GM21786 (cell line): ENCODE results near the gene APC.
"Not testable (repeated sequence)": the region's sequence is repeated elsewhere in the genome, so short reads cannot be mapped to it uniquely, and the experiment has no call there.

Source experiments
- ATAC-seq: cut with Tn5 transposase; IDR thresholded peaks from one replicate; pipeline ENCODE4 v1.9.1; 2021; ENCODE audit not compliant: unreplicated experiment

Gene APC

DNA sequence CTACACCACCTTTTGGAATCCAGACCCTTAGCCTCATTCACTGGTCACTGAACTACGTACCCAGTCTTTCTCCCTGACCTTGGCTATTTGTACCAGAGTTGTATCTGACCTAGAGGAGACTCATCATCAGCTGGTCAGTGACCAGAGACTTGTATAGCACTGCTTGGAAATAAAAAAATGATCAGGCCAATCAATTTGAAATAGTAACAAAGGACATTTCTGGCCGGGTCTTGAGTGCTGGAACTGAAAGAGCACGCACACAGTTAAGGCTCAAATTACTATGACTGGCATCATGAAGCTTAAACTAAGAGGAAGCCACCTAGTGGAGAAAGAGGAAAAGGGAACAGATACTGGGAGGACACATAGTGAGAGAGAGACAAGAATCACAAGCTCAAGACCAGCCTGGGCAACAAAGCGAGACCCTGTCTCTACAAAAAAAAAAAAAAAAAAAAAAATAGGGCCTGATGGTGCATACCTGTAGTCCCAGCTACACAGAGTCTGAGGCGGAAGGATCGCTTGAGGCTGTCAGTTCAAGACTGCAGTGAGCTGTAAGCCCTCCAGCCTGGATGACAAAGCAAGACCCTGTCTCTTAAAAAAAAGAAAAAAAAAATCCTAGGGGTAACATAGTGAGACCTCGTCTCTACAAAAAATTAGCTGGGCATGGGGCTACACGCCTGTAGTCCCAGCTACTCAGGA is 110.6 kb downstream of the APC start:
- peak; percentile 99 for ATAC-seq

DNA sequence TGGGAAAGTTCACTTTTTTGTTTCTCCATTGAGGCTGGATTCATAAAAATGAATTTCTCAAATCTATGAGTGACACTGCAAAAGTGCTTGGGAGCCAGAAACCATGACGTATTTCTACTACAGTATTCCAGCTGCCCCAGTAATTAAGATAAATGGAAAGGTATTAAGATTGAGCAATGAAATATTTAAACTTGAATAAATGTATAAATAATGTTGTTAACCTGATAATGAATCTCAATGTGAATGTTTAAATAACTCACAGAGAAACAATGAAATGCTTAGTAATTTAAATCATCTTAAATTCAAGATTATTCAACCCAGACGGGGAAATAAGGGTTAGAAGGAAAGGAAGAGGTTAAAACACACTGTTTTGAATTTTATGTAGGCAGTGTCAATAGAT is 112.2 kb downstream of the APC start:
- no peak for ATAC-seq

DNA sequence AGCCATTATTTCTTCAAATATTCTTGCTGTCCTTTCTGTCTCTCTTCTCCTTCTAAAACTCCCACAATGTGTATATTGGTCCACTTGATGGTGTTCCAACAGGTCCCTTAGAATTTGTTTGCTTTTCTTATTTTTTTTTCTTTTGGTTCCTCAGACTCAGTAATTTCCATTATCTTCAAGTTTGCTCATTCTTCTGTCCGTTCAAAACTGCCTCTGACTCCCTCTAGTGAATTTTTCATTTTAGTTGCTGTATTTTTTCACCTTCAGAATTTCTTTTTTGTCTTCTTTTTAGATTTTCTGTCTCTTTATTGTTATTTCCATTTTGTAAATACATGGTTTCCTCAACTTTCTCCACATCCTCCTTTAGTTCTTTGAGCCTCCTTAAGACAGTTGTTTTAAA is 117.0 kb downstream of the APC start:
- ATAC-seq = no peak

DNA sequence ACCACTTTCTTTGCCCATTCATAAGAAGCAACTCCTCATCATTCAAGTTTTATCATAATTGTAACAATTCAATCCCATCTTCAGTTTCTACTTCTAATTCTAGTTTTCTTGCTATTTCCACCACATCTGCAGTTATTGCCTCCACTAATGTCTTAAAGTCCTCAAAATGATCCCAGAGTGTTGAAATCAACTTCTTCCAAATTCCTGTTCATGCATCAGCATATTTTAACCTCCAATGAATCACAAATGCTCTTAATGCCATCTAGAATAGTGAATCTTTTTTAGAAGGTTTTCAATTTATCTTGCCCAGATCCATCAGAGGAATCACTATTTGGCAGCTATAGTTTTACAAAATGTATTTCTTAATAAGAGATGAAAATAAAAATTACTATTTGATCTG is 120.2 kb downstream of the APC start:
- ATAC-seq = no peak

DNA sequence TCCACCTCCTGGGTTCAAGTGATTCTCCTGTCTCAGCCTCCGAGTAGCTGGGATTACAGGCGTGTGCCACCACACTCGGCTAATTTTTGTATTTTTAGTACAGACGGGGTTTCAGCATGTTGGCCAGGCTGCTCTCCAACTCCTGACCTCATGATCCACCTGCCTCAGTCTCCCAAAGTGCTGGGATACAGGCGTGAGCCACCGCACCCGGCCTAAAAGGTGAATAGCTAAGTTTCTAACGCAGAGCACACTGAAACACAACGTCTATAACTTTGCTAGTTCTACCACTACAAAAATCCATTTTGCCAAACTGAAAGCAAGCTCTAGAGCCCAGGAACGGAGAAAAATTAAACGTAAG is 122.9 kb downstream of the APC start:
- ATAC-seq = not testable (repeated sequence)

DNA sequence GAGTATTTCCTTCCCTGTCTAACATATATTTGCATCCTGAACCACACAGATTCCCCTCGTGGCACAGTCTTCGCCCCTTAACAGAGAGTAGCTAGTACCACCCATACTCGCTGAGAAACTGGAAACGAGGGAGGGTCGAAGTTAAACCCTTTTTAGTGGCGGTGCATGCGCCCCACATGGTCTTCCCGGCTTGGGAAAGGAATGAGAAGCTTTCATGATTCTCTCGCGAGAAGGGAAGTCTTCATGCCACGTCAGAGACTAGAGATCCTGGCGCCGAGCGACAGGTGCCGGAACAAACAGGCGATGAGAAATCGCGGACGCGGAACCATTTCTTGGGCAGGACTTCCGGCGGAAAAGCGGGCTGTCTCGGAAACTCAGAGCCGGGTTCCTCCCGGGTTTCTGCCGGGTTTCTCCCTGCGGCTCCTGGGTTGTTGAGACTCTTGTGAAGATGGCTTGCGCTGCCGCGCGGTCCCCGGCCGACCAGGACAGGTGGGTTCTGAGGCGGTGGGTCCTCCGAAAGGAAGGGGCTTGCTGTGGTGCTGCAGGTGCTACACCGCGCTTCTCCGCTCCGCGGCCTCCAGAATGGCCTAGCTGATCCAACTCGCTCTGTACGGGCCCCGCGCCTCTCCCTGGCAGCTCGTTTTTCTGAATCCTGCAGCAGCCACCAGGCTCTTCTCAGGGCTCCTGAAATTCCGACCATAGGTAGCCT is 123.4 kb downstream of the APC start, which contains the start of gene SRP19:
Gene SRP19 (plus strand): TSS at position 359 of the 709 bp plus-strand sequence. CDS start 90 bp downstream, at position 449.
- peak; percentile 99 for ATAC-seq

DNA sequence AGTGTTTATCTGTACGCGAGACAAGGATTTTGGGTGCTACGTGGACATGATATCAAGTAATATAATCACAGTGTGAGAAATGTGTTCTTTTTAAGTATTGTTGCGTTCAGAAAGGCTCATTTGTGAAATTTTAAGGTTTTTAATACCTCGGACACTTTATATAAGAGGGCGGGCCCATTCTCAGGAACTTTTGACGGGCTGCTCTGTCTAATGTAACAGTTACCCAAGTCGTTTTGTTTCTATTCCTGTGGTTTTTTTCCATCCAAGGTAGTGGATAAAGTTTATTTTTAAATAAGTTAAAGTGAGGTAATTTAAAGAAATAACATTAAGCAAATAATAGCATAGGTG is 123.9 kb downstream of the APC start:
- no peak for ATAC-seq

DNA sequence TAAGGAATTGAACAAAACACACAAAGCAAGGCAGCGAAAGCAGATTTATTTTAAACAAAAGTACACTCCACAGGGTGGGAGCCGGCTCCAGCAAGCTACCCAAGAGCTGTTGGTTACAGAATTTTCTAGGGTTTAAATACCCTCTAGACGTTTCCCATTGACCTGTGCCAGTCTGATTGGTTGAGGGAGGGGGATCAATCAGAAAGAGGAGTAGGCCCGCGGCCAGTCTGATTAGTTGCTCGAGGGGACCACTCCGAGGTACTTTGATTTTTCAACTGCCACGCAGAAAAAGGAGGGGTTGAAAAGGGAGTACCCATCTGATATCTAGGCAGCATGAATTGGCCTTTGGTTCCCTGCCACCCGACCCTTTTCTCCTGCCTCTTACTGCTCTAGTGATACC is 124.4 kb downstream of the APC start:
- ATAC-seq = no peak

DNA sequence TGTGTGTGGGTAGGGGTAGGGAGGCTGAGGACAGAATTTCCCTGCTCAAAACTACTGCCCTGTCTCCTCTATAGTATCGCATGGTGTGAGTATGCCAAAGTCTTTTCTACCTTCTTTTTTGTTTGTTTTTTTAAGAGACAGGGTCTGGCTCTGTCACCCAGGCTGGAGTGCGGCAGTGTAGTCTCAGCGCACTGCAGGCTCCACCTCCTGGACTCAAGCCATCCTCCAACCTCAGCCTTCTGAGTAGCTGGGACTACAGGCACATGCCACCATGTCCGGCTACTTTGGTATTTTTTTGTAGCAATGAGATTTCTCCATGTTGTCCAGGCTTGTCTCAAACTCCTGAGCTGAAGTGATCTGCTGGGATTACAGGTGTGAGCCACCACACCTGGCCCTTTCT is 125.9 kb downstream of the APC start:
- no peak for ATAC-seq

DNA sequence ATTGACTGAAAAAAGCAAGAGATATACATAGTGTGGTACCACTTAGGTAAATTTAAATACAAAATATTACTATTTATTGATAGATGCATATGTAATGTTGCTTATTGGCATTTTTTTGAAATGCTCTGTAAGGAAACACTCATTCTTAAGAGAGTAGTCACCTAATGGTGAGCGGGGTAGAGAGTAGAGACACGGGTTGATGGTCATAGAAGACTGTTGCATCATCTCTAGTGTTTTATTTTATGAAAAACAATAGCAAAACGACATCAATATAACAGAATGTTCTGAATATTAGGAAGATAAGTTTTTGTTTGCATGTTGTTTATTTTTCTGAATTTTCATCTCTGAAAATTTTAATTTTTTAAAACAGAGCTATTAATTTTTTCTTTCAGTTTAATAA is 127.4 kb downstream of the APC start:
- ATAC-seq = no peak

DNA sequence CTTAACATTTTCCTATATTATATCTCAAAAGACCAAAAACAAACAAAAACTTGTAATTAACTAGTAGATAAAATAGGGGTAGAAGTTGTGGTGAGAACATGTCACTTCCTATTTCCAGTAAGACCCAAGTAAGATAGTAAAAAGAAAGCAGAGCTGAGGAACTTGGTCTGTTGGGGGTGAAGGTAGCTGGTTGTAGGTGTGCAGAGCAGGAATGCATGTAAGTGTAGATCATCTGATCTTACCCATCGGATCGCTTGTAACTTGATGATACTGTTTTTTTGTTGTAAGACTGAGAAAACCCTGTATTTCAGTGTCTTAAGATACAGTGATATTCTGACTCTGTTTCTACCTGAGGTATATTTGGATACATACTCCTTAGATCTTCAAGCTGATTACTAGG is 129.1 kb downstream of the APC start:
- no peak for ATAC-seq

DNA sequence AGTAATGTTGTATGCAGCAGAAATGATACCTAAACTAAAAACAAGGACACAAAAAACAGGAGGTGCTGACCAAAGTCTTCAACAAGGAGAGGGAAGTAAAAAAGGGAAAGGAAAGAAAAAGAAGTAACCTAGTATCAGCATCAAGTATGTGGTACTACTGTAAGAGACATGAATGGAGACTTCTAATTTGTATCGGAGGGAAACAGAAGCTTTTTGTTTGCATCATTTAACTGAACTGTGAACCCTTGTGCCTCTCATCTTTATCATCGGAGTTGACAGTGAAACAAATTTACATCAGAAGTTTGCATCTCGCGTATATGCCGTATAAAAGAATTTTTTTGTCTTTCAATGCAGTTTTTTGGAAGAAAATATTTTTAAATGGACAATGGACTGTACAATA is 129.7 kb downstream of the APC start:
- ATAC-seq = no peak

DNA sequence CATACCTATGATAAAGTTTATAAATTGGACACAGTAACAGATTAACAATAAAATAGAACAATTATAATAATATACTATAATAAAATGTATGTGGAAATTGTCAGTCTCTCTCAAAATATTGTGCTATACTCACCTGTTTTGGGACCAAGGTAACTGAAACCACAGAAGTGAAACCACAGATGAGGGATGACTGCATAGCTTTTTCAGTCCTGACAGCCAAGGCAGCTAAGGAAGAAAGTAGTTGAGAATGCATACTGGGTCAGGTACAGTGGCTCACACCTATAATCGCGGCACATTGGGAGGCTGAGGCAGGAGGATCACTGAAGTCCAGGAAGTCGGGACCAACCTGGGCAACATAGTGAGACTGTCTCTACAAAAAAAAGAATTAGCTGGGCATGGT is 132.3 kb downstream of the APC start:
- ATAC-seq = no peak

DNA sequence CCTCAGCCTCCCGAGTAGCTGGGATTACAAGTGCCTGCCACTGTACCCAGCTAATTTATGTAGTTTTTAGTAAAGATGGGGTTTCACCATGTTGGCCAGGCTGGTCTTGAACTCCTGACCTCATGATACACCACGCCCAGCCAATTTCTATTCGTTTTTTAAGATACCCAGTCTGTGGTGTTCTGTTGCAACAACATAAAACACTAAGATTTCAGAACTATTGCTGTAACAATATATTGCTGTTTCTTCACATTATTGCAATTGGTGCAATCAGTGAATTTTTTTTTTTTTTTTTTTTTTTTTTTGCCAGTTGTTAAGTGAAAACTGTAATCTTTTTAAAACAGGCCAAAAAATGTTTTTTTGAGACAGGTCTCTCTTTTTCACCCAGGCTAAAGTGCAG is 133.3 kb downstream of the APC start:
- ATAC-seq = no peak

DNA sequence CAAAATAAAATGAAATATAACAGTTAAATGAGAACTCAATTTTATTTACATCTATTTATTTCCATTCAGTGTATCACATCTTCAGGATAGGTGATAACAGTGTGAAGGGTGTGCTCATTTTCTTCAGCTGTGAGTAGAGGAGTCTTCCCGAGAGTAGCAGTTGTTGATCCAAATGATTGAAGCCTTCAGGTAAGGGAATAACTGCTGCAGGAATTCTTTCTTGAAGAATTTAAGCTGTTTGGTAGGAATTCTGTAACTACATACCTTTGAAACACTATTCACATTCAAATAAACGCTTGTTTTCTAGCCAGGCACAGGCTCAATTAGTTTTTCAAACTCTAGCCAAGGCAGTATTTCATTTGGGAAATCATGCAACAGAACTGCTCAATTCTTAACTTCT is 138.7 kb downstream of the APC start:
- ATAC-seq = no peak

DNA sequence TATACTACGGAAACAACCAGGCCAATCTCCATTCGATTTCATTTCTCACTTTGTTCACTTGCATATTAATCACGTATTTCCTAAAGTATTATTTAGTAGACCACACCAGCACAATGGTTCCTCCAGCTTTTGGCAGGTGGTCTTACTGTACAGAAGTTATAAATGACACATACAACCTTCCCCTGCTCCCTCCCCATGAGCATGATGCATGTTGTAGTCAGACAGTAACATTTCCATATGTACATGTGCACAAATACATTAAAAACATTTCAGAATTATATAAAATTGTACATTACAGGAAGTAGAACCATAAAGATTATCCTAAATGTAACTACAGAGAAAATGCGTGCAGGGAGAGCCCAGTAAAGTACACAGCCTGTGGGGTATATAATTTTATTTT is 140.4 kb downstream of the APC start:
- ATAC-seq = no peak

DNA sequence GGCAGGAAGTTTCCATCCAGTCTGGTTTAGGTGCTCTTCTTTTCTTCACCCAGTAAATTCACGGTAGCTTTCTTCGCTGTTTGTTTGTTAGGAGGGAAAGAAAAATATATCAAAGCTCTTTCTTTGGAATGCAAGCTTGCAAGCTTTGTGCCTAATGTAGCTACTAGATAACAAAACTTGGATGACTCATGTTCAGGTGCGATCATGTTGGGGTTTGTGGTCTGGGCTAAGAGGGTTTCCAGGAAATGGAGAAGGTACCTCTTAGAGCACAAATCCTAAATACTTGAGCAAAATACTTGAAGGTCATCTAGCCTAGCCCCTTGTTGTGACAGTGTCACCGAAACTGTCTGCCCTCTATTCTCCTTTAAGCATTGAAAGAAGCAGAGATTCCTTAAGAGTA is 141.1 kb downstream of the APC start:
- no peak for ATAC-seq

DNA sequence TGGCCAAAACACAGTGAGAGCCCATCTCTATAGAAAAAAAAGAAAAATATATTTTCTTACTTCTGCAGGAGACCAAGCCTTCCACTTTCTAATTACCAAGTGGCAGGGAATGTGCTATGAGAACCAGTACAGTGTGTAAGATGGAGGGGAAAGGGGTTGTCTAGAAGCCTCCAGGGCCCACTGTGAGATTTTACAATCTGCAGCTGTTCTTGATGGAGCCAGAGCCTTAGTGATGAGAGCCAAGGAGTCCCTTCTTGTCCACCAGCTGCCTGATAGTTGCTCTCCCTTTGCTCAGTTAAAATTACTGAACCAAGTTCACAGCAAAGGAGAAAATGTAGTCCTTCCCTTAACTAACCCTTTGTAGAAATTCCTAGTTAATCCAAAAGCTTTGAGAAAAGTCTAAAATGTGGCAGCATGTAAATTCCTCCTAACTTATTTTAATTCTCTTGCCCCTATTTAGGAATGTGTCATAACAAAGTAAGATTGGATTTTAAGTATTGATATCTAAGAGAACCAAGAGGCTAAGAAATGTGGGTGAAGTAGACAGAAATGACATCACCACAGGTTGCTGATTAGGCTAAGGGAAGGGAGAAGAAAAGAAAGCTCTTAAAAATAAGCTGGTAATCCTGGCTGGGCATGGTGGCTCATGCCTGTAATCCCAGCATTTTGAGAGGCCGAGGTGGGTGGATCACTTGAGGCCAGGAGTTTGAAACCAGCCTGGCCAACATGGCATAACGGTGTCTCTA is 142.7 kb downstream of the APC start:
- no peak for ATAC-seq

DNA sequence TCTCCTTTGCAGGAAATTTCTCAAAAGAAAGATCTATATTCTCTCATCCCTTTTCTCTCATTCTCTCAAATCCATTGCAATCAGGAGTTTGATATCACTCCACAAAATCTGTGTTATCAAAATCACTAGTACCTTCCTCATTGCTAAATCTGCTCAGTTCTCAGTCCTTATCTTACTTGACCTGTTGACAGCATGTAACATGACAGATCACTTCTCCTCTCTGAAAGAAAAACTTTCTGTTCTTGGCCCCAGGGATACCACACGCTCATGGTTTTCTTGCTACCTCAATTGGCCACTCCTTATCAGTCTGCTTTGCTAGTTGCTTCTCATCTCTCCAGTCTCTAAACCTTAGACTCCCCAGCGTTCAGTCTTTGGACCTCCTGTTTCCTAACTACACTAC is 145.5 kb downstream of the APC start:
- ATAC-seq = no peak

DNA sequence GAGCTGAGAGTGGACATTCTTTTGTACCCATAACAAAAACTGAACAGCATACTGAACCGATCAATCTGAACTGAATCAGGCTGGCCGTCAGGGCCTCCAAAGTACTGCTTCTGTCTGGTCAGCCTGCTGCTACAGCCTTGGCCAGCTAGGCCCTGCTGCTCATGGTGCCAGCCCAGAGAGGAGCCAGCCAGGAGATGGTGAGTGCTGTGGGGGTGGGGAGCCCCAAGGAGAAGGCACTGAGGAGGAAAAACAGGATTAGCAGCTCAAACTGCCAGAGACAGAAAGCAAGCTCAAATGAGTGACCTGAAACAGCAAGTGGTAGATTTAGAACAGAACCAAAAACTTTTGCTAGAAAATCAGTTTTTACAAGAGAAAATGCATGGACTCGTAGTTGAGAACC is 147.3 kb downstream of the APC start:
- ATAC-seq = no peak

DNA sequence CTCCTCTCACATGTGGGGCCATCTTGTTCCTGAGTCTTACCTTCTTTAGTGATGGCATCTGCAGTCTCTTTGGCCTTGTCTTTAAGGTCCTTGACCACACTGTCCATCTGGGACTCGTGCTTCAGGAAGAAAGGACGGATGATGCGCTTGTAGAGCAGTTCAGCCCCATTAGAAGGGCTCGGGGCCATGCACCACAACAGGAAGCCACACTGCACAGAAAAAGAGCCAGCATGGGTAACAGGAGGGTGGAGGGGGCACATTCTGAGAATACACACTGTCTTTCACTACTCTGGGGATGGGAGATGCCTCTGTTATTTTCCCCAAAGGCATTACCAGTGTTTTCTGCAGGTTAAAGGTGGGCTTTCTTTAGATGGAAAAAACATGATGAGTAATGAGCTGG is 149.3 kb downstream of the APC start:
- no peak for ATAC-seq

DNA sequence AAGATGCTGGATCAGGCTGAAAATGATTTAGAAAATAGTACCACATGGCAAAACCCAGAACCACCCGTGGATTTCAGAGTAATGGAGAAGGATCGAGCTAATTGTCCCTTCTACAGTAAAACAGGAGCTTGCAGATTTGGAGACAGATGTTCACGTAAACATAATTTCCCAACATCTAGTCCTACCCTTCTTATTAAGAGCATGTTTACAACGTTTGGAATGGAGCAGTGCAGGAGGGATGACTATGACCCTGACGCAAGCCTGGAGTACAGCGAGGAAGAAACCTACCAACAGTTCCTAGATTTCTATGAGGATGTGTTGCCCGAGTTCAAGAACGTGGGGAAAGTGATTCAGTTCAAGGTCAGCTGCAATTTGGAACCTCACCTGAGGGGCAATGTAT is 154.4 kb downstream of the APC start:
- not testable (repeated sequence) for ATAC-seq
